Mesothelial cell of epicardium (in vitro differentiated cells): ENCODE data around the gene POMGNT1. TPM values are rescaled to one million over a fixed set of nuclear protein-coding genes. Genes with fewer than 3 reads are reported as not detected.
A peak's percentile ranks its signal among the peaks of the same experiment; 100 is the strongest.
"Not testable (repeated sequence)": the region's sequence is repeated elsewhere in the genome, so short reads cannot be mapped to it uniquely, and the experiment has no call there.

Experiments
- DNase-seq, 2 experiments: peaks; one replicate each; pipeline ENCODE4 v3.0.0; 2021; ENCODE audit warnings: low spot score in 2 of 2; ENCODE audit not compliant: unreplicated experiment in 2 of 2
- H3K27ac Mint-ChIP-seq: 2 replicates; pipeline ENCODE4 v1.8.0; 2021; ENCODE audit warnings: mixed read lengths
- H3K27me3 Mint-ChIP-seq: 2 replicates; pipeline ENCODE4 v1.8.0; 2021; ENCODE audit warnings: low read depth, mixed read lengths
- H3K36me3 Mint-ChIP-seq: 2 replicates; pipeline ENCODE4 v1.8.0; 2021; ENCODE audit warnings: mixed read lengths
- H3K4me1 Mint-ChIP-seq: 2 replicates; pipeline ENCODE4 v1.8.0; 2021; ENCODE audit warnings: mixed read lengths
- H3K4me3 Mint-ChIP-seq: 2 replicates; pipeline ENCODE4 v1.8.0; 2021; ENCODE audit warnings: mild to moderate bottlenecking, moderate library complexity, mixed read lengths
- H3K9me3 Mint-ChIP-seq: 2 replicates; pipeline ENCODE4 v1.8.0; 2021; ENCODE audit warnings: mixed read lengths
- CTCF ChIP-seq: fragments of 200-600 bp; sonication (generic); IDR thresholded peaks from one replicate; pipeline ENCODE4 v1.5.0; 2021; ENCODE audit warnings: antibody characterized with exemption; ENCODE audit not compliant: unreplicated experiment
- total RNA-seq: library from RNA; stranded (reverse); gene quantifications from 3 replicates; pipeline ENCODE4 v1.2.1, GENCODE V29; 2021

The POMGNT1 gene
- total RNA-seq, result 87.1 to 95.6 TPM (median 91.6 TPM) in 3 replicates

GRCh38 chr1:46197964-46198811, at the start of gene POMGNT1:
TSS of gene POMGNT1 (minus strand) at chr1:46198434. CDS start at chr1:46197821, 613 bp downstream.
- peak within 1 kb of the TSS; percentile 64 for H3K27ac Mint-ChIP-seq
- H3K9me3 Mint-ChIP-seq, result no peaks in the 10 kb centered on the region
- no peak for TF ChIP-seq CTCF
- H3K36me3 Mint-ChIP-seq, result peaks cover 4% of the 10 kb centered on the region
- H3K4me1 Mint-ChIP-seq, result peaks cover 17% of the 10 kb centered on the region
- H3K27me3 Mint-ChIP-seq, result no peaks in the 10 kb centered on the region
- DNase-seq, result peak; percentile 46 to 74
- H3K4me3 Mint-ChIP-seq, result peak within 1 kb of the TSS; percentile 80

GRCh38 chr1:46247436-46248121, 49.3 kb upstream of the POMGNT1 start, which contains the start of gene RAD54L:
TSS of gene RAD54L (plus strand) at chr1:46247763. CDS start at chr1:46248406, 643 bp downstream.
- Mint-ChIP-seq H3K9me3 (peaks cover 4% of the 10 kb centered on the region), H3K27ac (peak within 1 kb of the TSS; percentile 98), H3K4me3 (peak within 1 kb of the TSS; percentile 96), H3K27me3 (no peaks in the 10 kb centered on the region), H3K4me1 (peaks cover 12% of the 10 kb centered on the region), H3K36me3 (peaks cover 10% of the 10 kb centered on the region)
- peak; percentile 93 to 95 for DNase-seq
- TF ChIP-seq CTCF, result no peak

- DNase-seq, result peak in 1 of 2 experiments; percentile 39
- Mint-ChIP-seq H3K4me1 (peaks cover 12% of the 10 kb centered on the region), H3K9me3 (peaks cover 4% of the 10 kb centered on the region), H3K27me3 (no peaks in the 10 kb centered on the region), H3K36me3 (peaks cover 2% of the 10 kb centered on the region), H3K4me3 (peak overlapping the region; percentile 94), H3K27ac (peak overlapping the region; percentile 98)
- no peak for TF ChIP-seq CTCF
Observed at GRCh38 chr1:46246548-46247435, 48.6 kb upstream of the POMGNT1 start.

DNA sequence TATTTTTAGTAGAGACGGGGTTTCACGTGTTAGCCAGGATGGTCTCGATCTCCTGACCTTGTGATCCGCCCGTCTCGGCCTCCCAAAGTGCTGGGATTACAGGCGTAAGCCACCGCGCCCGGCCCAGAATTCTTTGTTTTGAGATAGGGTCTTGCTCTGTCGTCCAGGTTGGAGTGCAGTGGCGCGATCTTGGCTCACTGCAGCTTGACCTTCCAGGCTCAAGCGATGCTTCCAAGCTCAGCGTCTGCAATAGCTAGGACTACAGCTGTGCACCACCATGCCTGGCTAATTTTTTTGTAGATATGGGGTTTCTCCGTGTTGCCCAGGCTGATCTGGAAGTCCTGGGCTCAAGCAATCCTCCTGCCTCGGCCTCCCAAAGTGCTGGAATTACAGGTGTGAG, 47.9 kb upstream of the POMGNT1 start:
- DNase-seq, H3K27me3 Mint-ChIP-seq, H3K36me3 Mint-ChIP-seq, H3K9me3 Mint-ChIP-seq: not testable (repeated sequence)
- Mint-ChIP-seq H3K4me1 (peaks cover 12% of the 10 kb centered on the region), H3K4me3 (peak overlapping the region; percentile 94), H3K27ac (peak overlapping the region; percentile 98)

DNA sequence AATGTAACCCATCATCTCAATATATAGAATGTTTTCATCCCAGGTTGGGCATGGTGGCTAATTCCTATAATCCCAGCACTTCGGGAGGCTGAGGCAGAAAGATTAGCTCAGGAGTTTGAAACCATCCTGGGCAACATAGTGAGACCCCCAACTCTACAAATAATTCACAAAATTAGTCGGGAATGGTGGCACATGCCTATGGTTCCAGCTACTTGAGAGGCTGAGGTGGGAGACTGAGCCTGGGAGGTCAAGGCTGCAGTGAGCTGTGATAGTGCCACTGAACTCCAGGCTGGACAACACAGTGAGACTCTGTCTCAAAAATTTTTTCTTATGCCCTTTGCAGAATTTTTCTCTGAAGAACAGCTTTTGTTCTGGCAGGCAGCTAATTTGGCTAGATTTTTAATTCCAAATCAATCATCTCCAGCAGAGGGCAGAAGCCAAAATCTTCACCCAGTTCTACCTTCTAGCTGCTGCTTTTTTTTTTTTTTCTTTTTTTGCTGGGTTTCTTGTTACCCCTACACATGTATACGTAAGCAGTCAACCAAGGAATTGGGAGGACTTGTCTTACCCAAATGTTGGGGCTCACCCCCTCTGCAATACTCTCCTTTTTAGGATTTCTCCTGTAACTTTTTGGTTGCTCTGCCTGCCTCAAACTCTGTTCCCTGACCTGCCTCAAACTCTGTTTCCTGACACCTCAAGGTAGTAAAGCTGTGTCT, 46.6 kb upstream of the POMGNT1 start:
- DNase-seq, result no peak
- no peak overlapping the region for H3K27ac Mint-ChIP-seq
- H3K9me3 Mint-ChIP-seq, result peaks cover 4% of the 10 kb centered on the region
- no peaks in the 10 kb centered on the region for H3K27me3 Mint-ChIP-seq
- H3K4me3 Mint-ChIP-seq, result no peak overlapping the region
- no peak for TF ChIP-seq CTCF
- H3K36me3 Mint-ChIP-seq, result peaks cover 2% of the 10 kb centered on the region
- peaks cover 12% of the 10 kb centered on the region for H3K4me1 Mint-ChIP-seq

- H3K27ac Mint-ChIP-seq, H3K9me3 Mint-ChIP-seq, H3K4me3 Mint-ChIP-seq, H3K27me3 Mint-ChIP-seq, H3K36me3 Mint-ChIP-seq, DNase-seq: not testable (repeated sequence)
- H3K4me1 Mint-ChIP-seq, result peaks cover 10% of the 10 kb centered on the region
Observed at GRCh38 chr1:46243831-46244230, 45.6 kb upstream of the POMGNT1 start.
